ENCODE results near the gene KDM5A. TPM values are rescaled to one million over a fixed set of nuclear protein-coding genes. Genes with fewer than 3 reads are reported as not detected.

The KDM5A gene
- polyA plus RNA-seq, 1 donor (not counting 4 experiments of a cell fraction or from before 2014, with no cell fraction given), result 14.5 TPM

GRCh38 chr12:422526-422925 lies 33.4 kb upstream of the KDM5A start:
- Histone ChIP-seq H3K27me3 (ENCODE audit: control insufficient read depth, extremely low read depth, insufficient read depth, low read length) (no peaks in the 10 kb centered on the region), H3K9me1 (ENCODE audit: control insufficient read depth, extremely low read depth, insufficient read depth, low read length) (no peaks in the 10 kb centered on the region), H3K27ac (ENCODE audit: control insufficient read depth, insufficient read depth, low read length) (no peak overlapping the region), H3K79me2 (ENCODE audit: control insufficient read depth, insufficient read depth, low read length) (no peaks in the 10 kb centered on the region), H3K4me2 (ENCODE audit: control insufficient read depth, extremely low read depth, insufficient read depth, low read depth, low read length) (no peak overlapping the region), H3K36me3 (ENCODE audit: control insufficient read depth in 2 of 2, extremely low read depth in 1 of 2, insufficient read depth in 2 of 2, low read length in 2 of 2) (peaks cover 0 to 5% of the 10 kb centered on the region in 2 experiments), H3K9ac (ENCODE audit: control insufficient read depth, extremely low read depth, insufficient read depth, low read length) (no peak overlapping the region), H2AFZ (ENCODE audit: control insufficient read depth, low read length) (no peak overlapping the region), H4K20me1 (ENCODE audit: control insufficient read depth, extremely low read depth, insufficient read depth, low read length) (no peaks in the 10 kb centered on the region), H3K4me3 (ENCODE audit: control insufficient read depth in 2 of 3, extremely low read depth in 1 of 3, insufficient read depth in 2 of 3, low read depth in 1 of 3, low read length in 3 of 3) (no peak overlapping the region), H3K9me3 (ENCODE audit: control insufficient read depth, low read depth, low read length) (no peaks in the 10 kb centered on the region), H3K4me1 (ENCODE audit: control insufficient read depth, extremely low read depth, insufficient read depth, low read length) (no peaks in the 10 kb centered on the region)
- FAIRE-seq (no peak), DNase-seq (ENCODE audit: low read depth, low spot score) (no peak)
- no peak for TF ChIP-seq CTCF (optimal IDR thresholded peaks at IDR 0.05 in 1 of 3, IDR thresholded peaks at IDR 0.05 in 1 of 3, conservative IDR thresholded peaks at IDR 0.05 in 1 of 3; ENCODE audit: extremely low read depth in 1 of 3, insufficient read depth in 2 of 3, low read length in 3 of 3)
- TF ChIP-seq EZH2 (IDR thresholded peaks at IDR 0.05; ENCODE audit: low read length), result no peak
- dilution Hi-C loops (cut with MboI; ENCODE audit: extremely low pct_ligation_motif_present, low sequenced_read_pairs), result no loop called here

GRCh38 chr12:418432-418831 lies 29.3 kb upstream of the KDM5A start:
- Histone ChIP-seq H3K9me1 (ENCODE audit: control insufficient read depth, extremely low read depth, insufficient read depth, low read length) (no peaks in the 10 kb centered on the region), H2AFZ (ENCODE audit: control insufficient read depth, low read length) (no peak overlapping the region), H3K36me3 (ENCODE audit: control insufficient read depth in 2 of 2, extremely low read depth in 1 of 2, insufficient read depth in 2 of 2, low read length in 2 of 2) (peaks cover 0 to 7% of the 10 kb centered on the region in 2 experiments), H3K9me3 (ENCODE audit: control insufficient read depth, low read depth, low read length) (no peaks in the 10 kb centered on the region), H3K79me2 (ENCODE audit: control insufficient read depth, insufficient read depth, low read length) (no peaks in the 10 kb centered on the region), H3K4me1 (ENCODE audit: control insufficient read depth, extremely low read depth, insufficient read depth, low read length) (no peaks in the 10 kb centered on the region), H3K27ac (ENCODE audit: control insufficient read depth, insufficient read depth, low read length) (no peak overlapping the region), H3K4me2 (ENCODE audit: control insufficient read depth, extremely low read depth, insufficient read depth, low read depth, low read length) (no peak overlapping the region), H4K20me1 (ENCODE audit: control insufficient read depth, extremely low read depth, insufficient read depth, low read length) (no peaks in the 10 kb centered on the region), H3K4me3 (ENCODE audit: control insufficient read depth in 2 of 3, extremely low read depth in 1 of 3, insufficient read depth in 2 of 3, low read depth in 1 of 3, low read length in 3 of 3) (no peak overlapping the region), H3K27me3 (ENCODE audit: control insufficient read depth, extremely low read depth, insufficient read depth, low read length) (no peaks in the 10 kb centered on the region), H3K9ac (ENCODE audit: control insufficient read depth, extremely low read depth, insufficient read depth, low read length) (no peak overlapping the region)
- TF ChIP-seq CTCF (optimal IDR thresholded peaks at IDR 0.05 in 1 of 3, IDR thresholded peaks at IDR 0.05 in 1 of 3, conservative IDR thresholded peaks at IDR 0.05 in 1 of 3; ENCODE audit: extremely low read depth in 1 of 3, insufficient read depth in 2 of 3, low read length in 3 of 3), result no peak
- TF ChIP-seq EZH2 (IDR thresholded peaks at IDR 0.05; ENCODE audit: low read length), result no peak
- FAIRE-seq, result no peak
- no peak for DNase-seq (ENCODE audit: low read depth, low spot score)
- dilution Hi-C loops (cut with MboI; ENCODE audit: extremely low pct_ligation_motif_present, low sequenced_read_pairs), result no loop called here

Data from keratinocyte (primary cell).